Fibroblast of upper back skin (primary cell): ENCODE results near the gene USP48.

ENCODE experiments used
- DNase-seq: peaks from one replicate; pipeline ENCODE4 v3.0.0-alpha.2; 2013

USP48 gene

GRCh38 chr1:21743476-21743875, 39.5 kb downstream of the USP48 start:
- DNase-seq: no peak

- no peak for DNase-seq
Observed at GRCh38 chr1:21742578-21742977, 40.4 kb downstream of the USP48 start.

- no peak for DNase-seq
Observed at GRCh38 chr1:21741206-21741605, 41.7 kb downstream of the USP48 start.

- no peak for DNase-seq
Observed at GRCh38 chr1:21736876-21737275, 46.1 kb downstream of the USP48 start.

DNA sequence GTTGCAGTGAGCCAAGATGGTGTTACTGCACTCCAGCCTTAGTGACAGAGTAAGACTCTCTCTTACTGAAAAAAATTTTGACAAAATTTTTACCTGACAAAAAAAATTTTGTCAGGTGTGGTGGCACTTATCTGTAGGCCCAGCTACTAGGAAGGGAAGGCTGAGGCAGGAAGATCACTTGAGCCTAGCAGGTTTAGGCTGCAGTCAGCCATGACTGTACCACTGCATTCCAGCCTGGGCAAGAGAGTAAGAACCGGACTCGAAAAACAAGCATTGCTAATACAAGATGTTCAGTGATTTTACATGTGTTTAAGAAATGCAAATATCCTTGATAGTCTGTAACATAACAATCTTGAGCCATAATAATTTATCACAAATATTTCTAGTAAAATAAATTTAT, 46.9 kb downstream of the USP48 start:
- no peak for DNase-seq

- no peak for DNase-seq
Observed at GRCh38 chr1:21734526-21734925, 48.4 kb downstream of the USP48 start.

GRCh38 chr1:21732664-21733063, 50.3 kb downstream of the USP48 start:
- DNase-seq: no peak

DNA sequence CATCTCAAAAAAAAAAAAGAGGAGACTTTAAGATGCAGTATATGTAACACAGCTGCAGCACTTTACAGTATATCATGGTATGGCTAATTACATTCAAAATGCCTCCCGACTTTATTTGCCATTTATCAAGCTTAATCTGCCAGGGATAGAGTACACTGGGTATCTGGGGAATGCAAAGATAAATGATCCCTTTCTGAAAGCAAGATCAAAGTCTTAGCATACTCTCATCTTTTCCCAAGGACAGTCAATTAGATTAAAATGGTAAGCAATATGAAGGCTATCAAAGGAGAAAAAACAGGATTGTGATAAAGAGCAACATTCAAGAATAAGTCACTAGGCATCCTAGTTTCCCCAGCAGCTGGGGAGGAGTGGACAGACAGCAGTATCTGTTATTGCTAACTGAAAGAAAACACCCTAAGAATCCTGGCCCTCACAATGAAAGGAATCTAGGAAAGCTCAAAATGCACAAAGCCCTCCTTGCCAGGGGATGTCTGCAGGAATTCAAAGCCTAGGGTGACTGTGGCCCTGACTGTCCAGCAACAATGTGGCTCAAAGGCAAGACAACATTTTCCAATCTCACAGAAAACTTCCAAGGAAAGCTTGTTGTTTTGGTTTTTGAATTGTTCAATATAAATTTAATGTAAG, 57.1 kb downstream of the USP48 start:
- no peak for DNase-seq

DNA sequence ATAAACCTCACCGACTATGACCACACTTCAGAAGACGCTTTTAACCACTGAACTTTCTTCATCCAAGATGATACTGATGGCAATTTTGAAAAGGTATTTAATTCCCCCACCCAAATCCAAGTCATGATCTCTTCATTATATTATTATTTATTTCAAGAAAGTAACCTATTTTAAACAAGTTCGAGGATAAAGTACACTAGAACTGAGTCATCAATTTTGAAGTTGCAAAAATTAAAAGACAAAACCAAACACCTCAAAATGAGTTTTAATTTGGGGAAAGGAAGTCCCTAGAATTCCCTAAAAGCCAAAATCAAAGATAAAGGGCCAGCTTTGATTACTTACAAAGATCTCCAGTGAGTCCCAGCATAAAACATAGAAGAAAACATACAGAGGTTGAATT, 58.4 kb downstream of the USP48 start:
- DNase-seq: no peak

GRCh38 chr1:21724098-21724497, 58.9 kb downstream of the USP48 start:
- DNase-seq: no peak

GRCh38 chr1:21721295-21721985, 61.5 kb downstream of the USP48 start:
- DNase-seq: no peak

DNA sequence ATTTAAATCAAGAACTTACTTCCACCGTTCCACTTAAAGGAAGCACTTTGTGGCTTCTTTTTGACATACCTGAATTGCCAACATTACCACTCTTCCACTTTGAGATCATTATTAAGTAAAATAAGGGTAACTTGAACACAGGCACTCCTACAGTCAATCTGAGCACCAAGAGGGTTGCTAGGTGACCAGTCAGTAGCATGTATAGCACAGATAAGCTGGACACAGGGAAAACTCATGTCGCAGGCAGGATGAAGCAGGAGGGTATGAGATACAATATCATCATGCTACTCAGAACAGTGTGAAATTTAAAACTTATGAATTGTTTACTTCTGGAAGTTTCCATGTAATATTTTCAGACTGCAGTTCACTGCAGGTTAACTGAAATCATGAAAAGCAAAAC, 66.8 kb downstream of the USP48 start:
- DNase-seq: no peak

DNA sequence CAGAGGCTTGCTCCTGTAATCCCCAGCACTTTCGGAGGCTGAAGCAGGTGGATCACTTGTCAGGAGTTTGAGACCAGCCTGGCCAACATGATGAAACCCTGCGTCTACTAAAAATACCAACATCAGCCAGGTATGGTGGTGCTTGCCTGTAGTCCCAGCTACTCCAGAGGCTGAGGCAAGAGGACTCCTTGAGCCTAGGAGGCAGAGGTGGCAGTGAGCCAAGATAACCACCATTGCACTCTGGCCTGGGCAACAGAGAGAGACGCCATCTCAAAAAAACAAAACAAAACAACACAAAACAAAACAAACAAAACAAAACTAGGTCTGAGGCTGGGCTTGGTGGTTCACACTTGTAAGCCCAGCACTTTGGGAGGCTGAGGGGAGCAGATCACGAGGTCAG, 75.1 kb downstream of the USP48 start:
- DNase-seq: no peak

- no peak for DNase-seq
Observed at GRCh38 chr1:21707086-21707840, 75.7 kb downstream of the USP48 start.

- DNase-seq: peak; percentile 18
Observed at GRCh38 chr1:21706151-21706835, 76.7 kb downstream of the USP48 start.

- no peak for DNase-seq
Observed at GRCh38 chr1:21705303-21705980, 77.5 kb downstream of the USP48 start.

DNA sequence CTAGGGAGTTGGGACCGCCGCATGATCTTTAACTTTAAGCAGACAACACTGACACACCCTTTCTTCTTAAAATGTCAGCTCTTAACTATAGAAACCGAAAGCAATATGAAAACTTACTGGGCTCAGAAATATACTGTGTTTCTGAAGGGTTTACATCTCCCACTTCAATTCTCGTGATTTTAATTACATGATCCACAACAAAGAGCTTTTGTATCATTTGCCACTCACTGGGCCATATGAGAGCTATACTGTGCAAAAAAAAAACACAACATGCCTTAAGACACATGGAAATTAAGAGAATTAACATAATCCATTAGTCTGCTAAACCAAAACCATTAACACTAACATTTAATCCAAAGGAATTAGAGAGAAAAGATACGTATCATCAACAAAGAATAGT, 78.8 kb downstream of the USP48 start:
- DNase-seq: no peak

- peak; percentile 77 for DNase-seq
Observed at GRCh38 chr1:21703318-21703963, 79.5 kb downstream of the USP48 start.

GRCh38 chr1:21702780-21703179, 80.2 kb downstream of the USP48 start:
- no peak for DNase-seq

GRCh38 chr1:21701401-21701800, 81.5 kb downstream of the USP48 start:
- no peak for DNase-seq

DNA sequence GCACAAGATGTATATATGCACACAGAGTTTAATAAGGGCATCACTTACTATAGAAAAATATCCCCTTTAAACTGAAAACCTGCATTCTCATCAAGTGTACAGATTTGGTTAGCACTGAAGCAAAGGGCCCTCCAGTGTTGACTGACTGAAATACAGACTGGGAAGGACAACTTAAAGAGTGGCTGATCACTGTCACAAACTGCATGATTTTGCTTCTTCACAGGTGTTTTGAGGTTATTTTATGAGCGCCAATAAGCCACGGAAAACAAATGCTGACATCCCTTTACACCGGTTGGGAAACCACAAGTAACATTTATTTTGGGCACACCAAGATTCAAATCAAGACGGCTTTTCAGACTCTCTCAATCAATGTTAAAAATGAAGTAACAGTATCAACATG, 82.9 kb downstream of the USP48 start:
- no peak for DNase-seq

- DNase-seq: no peak
Observed at GRCh38 chr1:21696931-21697330, 86.0 kb downstream of the USP48 start.
